NT2/D1 (cell line): Measurements from ENCODE around the gene SLC22A2.

ENCODE experiments used
- SUZ12 ChIP-seq: IDR thresholded peaks from 2 replicates; pipeline ENCODE4 v1.6.1; 2011; ENCODE audit not compliant: insufficient read length, insufficient read depth; ENCODE audit errors: extremely low read depth
- YY1 ChIP-seq: IDR thresholded peaks from 2 replicates; pipeline ENCODE4 v1.6.1; 2011; ENCODE audit not compliant: insufficient read length, insufficient read depth

- TF ChIP-seq SUZ12 (no peak), YY1 (no peak)
Measured at GRCh38 chr6:160198606-160199211, 59.9 kb downstream of the SLC22A2 start.
